IPS-20b (cell line): ENCODE results near the gene OR3A2.
"Not testable (repeated sequence)": the region's sequence is repeated elsewhere in the genome, so short reads cannot be mapped to it uniquely, and the experiment has no call there.

Source experiments
- H3K27ac ChIP-seq: one replicate; pipeline ENCODE4 v1.5.1; 2013; ENCODE audit warnings: low read length
- H3K27me3 ChIP-seq: 2 replicates; pipeline ENCODE4 v1.6.1; 2013; ENCODE audit warnings: mild to moderate bottlenecking, low read length, inconsistent platforms; ENCODE audit not compliant: insufficient read depth
- H3K36me3 ChIP-seq: 2 replicates; pipeline ENCODE4 v1.6.1; 2013; ENCODE audit warnings: low read depth, mild to moderate bottlenecking, inconsistent platforms, low read length, moderate library complexity; ENCODE audit not compliant: insufficient read depth
- H3K4me1 ChIP-seq: 2 replicates; pipeline ENCODE4 v1.6.1; 2013; ENCODE audit warnings: mild to moderate bottlenecking, control low read depth, inconsistent platforms, low read length, moderate library complexity; ENCODE audit not compliant: insufficient read depth
- H3K4me3 ChIP-seq: 2 replicates; pipeline ENCODE4 v1.5.1; 2013; ENCODE audit warnings: mild to moderate bottlenecking, low read length, inconsistent platforms
- H3K9ac ChIP-seq: 2 replicates; pipeline ENCODE4 v1.6.1; 2013; ENCODE audit warnings: low read depth, mild to moderate bottlenecking, inconsistent platforms, low read length, moderate library complexity
- H3K9me3 ChIP-seq: 2 replicates; pipeline ENCODE4 v1.6.1; 2013; ENCODE audit warnings: mild to moderate bottlenecking, low read depth, low read length, inconsistent platforms; ENCODE audit not compliant: insufficient read depth

The OR3A2 gene

DNA sequence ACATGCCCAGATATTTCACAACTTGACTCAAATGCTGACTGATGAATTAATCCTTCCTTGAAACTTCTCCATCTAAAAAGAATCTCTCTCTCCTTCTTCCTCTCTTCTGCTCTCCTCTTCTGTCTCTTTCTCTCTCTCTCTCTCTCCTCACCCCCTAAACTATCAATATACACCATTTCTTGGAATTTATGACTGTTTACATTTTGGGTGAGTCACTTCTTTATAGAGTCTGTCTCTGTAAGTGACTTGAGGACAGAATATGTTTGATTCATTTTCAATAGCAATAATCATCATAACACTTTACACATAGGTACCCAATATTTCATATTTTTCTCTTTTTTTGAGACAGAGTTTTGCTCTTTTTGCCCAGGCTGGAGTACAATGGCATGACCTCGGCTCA lies 103.2 kb downstream of the OR3A2 start:
- Histone ChIP-seq H3K36me3 (no peaks in the 10 kb centered on the region), H3K27ac (no peak overlapping the region), H3K4me1 (no peaks in the 10 kb centered on the region), H3K9ac (no peak overlapping the region), H3K27me3 (no peaks in the 10 kb centered on the region), H3K9me3 (no peaks in the 10 kb centered on the region), H3K4me3 (no peak overlapping the region)

DNA sequence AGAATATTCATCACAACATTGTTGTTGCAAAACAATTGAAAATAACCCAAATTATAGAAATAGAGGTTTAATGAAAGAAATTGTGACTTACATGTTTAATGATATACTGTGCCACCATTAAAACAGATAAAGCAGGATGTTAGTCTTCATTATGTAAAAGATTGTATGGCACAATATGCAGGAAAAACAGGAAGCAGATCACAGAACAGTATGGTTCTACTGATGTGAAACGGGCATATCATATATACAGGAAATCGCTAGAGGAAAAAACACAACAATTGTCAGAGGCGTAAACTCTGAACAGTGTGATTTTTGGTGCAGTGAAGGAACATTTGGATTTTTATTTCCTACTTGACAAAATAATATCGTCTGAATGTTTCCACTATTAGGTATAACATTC lies 110.0 kb downstream of the OR3A2 start:
- Histone ChIP-seq H3K4me1 (no peaks in the 10 kb centered on the region), H3K27ac (no peak overlapping the region), H3K27me3 (no peaks in the 10 kb centered on the region), H3K4me3 (no peak overlapping the region), H3K36me3 (no peaks in the 10 kb centered on the region), H3K9ac (no peak overlapping the region), H3K9me3 (peaks cover 5% of the 10 kb centered on the region; the same call in 1 of the 2 replicates)

DNA sequence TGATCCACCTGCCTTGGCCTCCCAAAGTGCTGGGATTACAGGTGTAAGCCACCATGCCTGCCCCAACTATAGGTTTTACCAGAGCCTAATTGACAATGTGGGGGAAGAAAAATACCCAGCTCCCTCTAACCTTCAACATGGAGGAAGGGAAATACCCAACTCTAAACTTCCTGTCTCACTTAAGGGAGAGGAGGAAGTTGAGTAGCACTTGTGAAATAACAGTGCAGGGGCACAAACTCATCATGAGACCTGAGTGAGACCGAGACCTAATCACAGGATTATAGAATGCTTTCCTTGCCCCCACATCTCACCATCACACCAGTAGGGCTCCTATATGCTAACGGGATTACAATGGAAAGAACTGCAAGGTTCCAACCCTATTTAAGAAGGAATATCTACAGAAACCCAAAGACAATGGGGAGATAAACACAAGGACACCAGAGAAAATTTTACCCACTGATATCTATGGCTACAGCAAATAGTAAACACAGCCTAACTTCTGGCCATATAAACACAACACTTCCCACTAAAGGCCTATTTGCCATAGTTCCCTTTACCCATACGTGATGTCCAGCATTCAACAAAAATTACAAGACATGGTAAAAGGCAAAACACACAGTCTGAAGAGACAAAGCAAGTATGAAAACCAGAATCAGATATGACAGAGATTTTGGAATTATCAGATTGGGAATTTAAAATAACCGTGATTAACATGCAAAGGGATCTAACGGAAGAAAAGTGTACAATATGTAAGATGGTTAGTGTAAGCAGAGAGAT lies 114.8 kb downstream of the OR3A2 start:
- Histone ChIP-seq H3K4me1 (no peaks in the 10 kb centered on the region), H3K36me3 (no peaks in the 10 kb centered on the region), H3K27me3 (no peaks in the 10 kb centered on the region), H3K9me3 (peaks cover 8% of the 10 kb centered on the region), H3K4me3 (no peak overlapping the region), H3K9ac (no peak overlapping the region), H3K27ac (no peak overlapping the region)

DNA sequence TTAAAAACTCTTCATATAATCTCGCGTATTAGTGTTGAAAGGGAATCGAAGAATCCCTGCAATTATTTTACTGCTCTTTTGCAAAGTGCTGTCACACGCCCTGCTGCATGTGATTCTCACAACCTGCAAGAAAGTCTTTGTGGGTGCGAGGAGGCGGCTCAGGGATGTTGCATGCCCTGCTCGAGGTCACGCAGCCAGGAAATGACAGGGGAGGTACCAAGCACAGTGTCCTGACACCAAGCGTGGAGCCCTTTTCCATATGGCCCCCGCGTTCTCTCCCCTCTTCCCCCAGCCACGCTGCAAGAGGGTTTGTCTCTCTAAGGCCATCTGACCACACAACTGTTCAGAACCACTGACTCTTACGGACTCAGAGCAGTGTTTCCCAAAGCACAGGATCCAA lies 125.5 kb downstream of the OR3A2 start:
- no peaks in the 10 kb centered on the region; the same call in 1 of the 2 replicates for H3K4me1 ChIP-seq
- no peak overlapping the region for H3K27ac ChIP-seq
- H3K9me3 ChIP-seq: 0 out of 2 replicates have a peak, but pooled peaks cover 4% of the 10 kb centered on the region

DNA sequence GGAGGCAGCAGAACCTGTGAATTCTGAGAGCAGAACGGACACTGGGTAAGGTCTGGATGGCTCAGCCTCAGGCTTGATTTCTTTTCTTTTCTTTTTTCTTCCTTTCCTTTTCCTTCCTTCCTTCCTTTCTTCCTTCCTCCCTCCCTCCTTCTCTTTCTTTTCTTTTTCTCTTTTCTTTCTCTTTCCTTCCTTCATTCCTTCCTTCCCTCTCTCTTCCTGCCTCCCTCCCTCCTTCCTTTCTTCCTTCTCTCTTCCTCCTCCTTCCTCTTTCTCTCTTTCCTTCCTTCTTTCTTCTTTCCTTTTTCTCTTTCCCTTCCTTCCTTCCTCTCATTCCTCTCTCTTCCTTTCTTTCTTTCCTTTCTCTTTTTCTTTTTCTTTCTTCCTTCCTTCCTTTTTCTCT lies 125.9 kb downstream of the OR3A2 start:
- no peak overlapping the region for H3K9ac ChIP-seq
- 0 out of 2 replicates have a peak, but pooled peaks cover 4% of the 10 kb centered on the region for H3K9me3 ChIP-seq
- H3K27ac ChIP-seq: no peak overlapping the region
- H3K27me3 ChIP-seq: no peaks in the 10 kb centered on the region
- no peaks in the 10 kb centered on the region for H3K36me3 ChIP-seq
- H3K4me3 ChIP-seq: no peak overlapping the region
- no peaks in the 10 kb centered on the region; the same call in 1 of the 2 replicates for H3K4me1 ChIP-seq

More for the DNA sequence above, 125.5 kb downstream of the OR3A2 start:
- H3K27me3 ChIP-seq: no peaks in the 10 kb centered on the region
- no peak overlapping the region for H3K4me3 ChIP-seq
- H3K9ac ChIP-seq: no peak overlapping the region
- H3K36me3 ChIP-seq: no peaks in the 10 kb centered on the region

DNA sequence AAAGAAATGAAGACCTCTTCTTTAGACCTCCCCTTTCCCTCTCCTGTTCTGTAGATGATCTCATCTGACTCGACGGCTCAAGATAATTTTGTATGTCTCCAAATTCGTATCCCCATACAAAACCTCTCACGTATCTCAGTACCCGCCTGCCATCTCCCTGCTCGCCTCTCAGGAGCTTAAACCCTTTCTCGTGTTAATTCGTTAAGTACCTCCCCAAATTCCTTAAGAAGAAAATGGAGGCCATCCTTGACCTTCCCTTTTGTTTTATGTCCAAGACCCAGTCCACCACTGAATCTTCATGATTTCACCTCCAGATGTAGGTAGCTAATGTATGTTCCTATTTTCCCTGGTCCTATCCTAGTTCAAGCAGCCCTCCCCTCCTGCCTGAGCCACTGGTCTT lies 129.5 kb downstream of the OR3A2 start:
- Histone ChIP-seq H3K27me3 (no peaks in the 10 kb centered on the region), H3K36me3 (no peaks in the 10 kb centered on the region), H3K9me3 (0 out of 2 replicates have a peak, but pooled peaks cover 4% of the 10 kb centered on the region), H3K27ac (no peak overlapping the region), H3K4me1 (no peaks in the 10 kb centered on the region; the same call in 1 of the 2 replicates), H3K9ac (no peak overlapping the region; the same call in 1 of the 2 replicates), H3K4me3 (no peak overlapping the region)

DNA sequence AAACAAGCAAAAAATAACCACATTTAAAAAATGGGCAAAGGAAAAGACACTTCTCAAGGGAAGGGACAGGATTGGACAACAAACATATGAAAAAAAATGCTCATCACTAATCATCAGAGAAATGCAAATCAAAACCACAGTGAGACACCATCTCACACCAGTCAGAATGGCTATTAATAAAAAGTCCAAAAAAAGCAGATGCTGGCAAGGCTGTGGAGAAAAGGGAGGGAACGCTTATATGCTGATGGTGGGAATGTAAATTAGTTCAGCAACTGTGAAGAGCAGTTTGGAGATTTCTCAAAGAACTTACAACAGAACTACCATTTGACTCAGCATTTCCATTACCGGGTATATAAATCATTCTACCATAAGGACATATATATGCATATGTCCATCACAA lies 137.1 kb downstream of the OR3A2 start:
- H3K9me3 ChIP-seq, H3K27me3 ChIP-seq, H3K9ac ChIP-seq, H3K4me3 ChIP-seq, H3K36me3 ChIP-seq, H3K27ac ChIP-seq, H3K4me1 ChIP-seq: not testable (repeated sequence)

DNA sequence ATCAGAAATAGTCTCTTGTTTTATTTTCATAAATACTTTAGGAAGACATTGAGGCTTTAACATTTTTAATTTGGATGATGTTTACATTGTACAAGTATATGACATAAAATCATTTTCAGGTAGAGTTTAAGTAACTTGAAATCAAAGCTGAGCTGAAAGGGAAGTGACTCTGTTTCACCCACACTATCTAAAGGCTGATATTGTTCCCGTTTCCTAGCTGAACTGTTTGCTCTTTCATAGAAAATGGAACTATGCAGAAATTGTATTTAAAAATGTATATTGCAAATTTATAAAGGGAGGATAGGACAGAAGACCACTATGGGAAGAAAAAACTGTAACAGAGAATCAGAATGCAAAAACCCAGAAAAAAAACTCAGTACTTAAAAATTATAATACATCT lies 141.3 kb downstream of the OR3A2 start:
- not testable (repeated sequence) for H3K4me3 ChIP-seq, H3K9me3 ChIP-seq, H3K9ac ChIP-seq, H3K27ac ChIP-seq, H3K27me3 ChIP-seq, H3K4me1 ChIP-seq, H3K36me3 ChIP-seq

DNA sequence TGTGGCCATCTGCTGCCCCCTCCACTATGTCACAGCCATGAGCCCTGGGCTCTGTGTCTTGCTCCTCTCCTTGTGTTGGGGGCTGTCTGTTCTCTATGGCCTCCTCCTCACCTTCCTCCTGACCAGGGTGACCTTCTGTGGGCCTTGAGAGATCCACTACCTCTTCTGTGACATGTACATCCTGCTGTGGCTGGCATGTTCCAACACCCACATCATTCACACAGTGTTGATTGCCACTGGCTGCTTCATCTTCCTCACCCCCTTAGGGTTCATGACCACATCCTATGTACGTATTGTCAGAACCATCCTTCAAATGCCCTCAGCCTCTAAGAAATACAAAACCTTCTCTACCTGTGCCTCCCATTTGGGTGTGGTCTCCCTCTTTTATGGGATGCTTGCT lies 145.1 kb downstream of the OR3A2 start:
- not testable (repeated sequence) for H3K36me3 ChIP-seq, H3K4me3 ChIP-seq, H3K27ac ChIP-seq, H3K9me3 ChIP-seq, H3K9ac ChIP-seq, H3K27me3 ChIP-seq, H3K4me1 ChIP-seq

DNA sequence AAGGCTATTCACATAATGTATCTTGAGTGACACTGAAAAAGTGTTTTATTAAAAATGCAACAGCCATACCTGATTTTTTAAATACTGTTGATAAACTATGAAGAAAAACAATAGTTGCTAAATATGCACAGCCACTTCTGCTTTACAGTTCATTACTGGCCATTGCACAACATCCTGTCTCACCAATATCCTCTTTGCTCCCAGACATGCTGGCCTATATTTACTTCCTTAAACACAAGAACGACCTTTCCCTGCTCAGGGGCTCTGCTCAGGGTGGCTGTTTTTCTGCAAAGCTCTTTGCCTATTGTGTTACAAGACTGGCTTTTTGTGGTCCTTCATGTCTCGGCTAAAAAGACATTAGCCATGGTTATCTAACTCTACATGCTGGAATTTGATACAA lies 147.4 kb downstream of the OR3A2 start:
- not testable (repeated sequence) for H3K36me3 ChIP-seq, H3K27me3 ChIP-seq, H3K27ac ChIP-seq, H3K4me1 ChIP-seq, H3K9me3 ChIP-seq, H3K9ac ChIP-seq, H3K4me3 ChIP-seq

DNA sequence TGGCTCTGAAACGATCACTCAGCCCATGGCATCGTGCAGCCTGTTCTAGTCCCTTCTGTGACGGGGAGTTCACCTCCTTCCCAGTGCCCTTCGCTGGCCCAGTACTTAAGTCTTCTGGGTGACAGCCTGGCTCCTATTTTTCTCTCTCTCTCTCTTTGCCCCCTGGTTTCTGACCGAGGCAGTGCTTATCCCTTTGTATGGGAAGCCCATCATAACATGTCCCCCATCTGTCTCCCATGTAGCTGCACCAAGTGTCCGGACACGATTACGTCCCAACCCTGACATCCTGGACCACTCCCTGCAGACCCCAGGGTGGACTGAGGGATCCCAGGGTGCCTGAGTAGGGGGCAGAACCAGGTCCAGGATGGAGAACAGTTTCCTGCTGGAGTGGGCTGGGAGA lies 153.8 kb downstream of the OR3A2 start:
- H3K27ac ChIP-seq, H3K4me1 ChIP-seq, H3K9ac ChIP-seq, H3K27me3 ChIP-seq, H3K4me3 ChIP-seq, H3K9me3 ChIP-seq, H3K36me3 ChIP-seq: not testable (repeated sequence)
